ENCODE data around the gene HABP2. TPM values are rescaled to one million over a fixed set of nuclear protein-coding genes. Genes with fewer than 3 reads are reported as not detected.

HABP2 gene
- polyA plus RNA-seq, 1 of the 3 experiments (the other 2 are of a cell fraction): not detected

GRCh38 chr10:113530476-113530875 is 22.4 kb upstream of the HABP2 start:
- 86% methylated on average over 12 of the region's 13 CpGs for WGBS (ENCODE audit: low lambda C conversion rate)
- TF ChIP-seq NFIC (IDR thresholded peaks at IDR 0.05; ENCODE audit: borderline replicate concordance) (no peak), FOXJ3 (CRISPR knock-in tag; IDR thresholded peaks at IDR 0.05) (no peak), RFX5 (IDR thresholded peaks at IDR 0.05; ENCODE audit: low read length) (no peak), USF1 (IDR thresholded peaks at IDR 0.05; ENCODE audit: borderline replicate concordance, low read depth) (no peak), GATA2 (CRISPR knock-in tag; IDR thresholded peaks at IDR 0.05) (no peak), SIN3A (IDR thresholded peaks at IDR 0.05; ENCODE audit: borderline replicate concordance, low read depth, low read length) (no peak), YY1 (IDR thresholded peaks at IDR 0.05; ENCODE audit: low read depth) (no peak), NRF1 (IDR thresholded peaks at IDR 0.05; ENCODE audit: low read depth, low read length) (no peak), SMC3 (IDR thresholded peaks at IDR 0.05; ENCODE audit: low read depth, low read length) (no peak), FOSL2 (IDR thresholded peaks at IDR 0.05; ENCODE audit: borderline replicate concordance, low read depth) (no peak), EP300 (IDR thresholded peaks at IDR 0.05; ENCODE audit: borderline replicate concordance in 1 of 2, low read depth in 1 of 2, low read length in 1 of 2) (no peak), TAF1 (IDR thresholded peaks at IDR 0.05; ENCODE audit: borderline replicate concordance, low read depth, low read length) (no peak)
- H3K9me3 ChIP-seq: no peaks in the 10 kb centered on the region
- no peaks in the 10 kb centered on the region for H3F3A ChIP-seq (replicated peaks; ENCODE audit: insufficient read depth)
- no peak overlapping the region for H3K4me3 ChIP-seq (ENCODE audit: low read depth in 2 of 2, low read length in 1 of 2)
- H3K27ac ChIP-seq (ENCODE audit: low read depth in 2 of 2, low read length in 1 of 2): no peak overlapping the region
- no peak for DNase-seq
- ChIA-PET CTCF (interaction anchor here (2.6 kb wide), 1 partner anchor 9 kb away, joined by 15 read pairs; no protein-coding TSS in a partner anchor), POLR2A (no interaction called here)
- no peak overlapping the region for H3K9ac ChIP-seq
- H3K4me2 ChIP-seq: no peak overlapping the region
- no peaks in the 10 kb centered on the region for H3K9me2 ChIP-seq
- no peaks in the 10 kb centered on the region for H3K27me3 ChIP-seq (ENCODE audit: insufficient read depth)
- no peaks in the 10 kb centered on the region for H3K36me3 ChIP-seq (replicated peaks in 1 of 2; ENCODE audit: control insufficient read depth in 1 of 2, insufficient read depth in 2 of 2, low read length in 1 of 2)
- peaks cover 0 to 13% of the 10 kb centered on the region in 2 experiments; a peak in 2 of 4 replicates for H3K4me1 ChIP-seq (ENCODE audit: control insufficient read depth in 1 of 2, insufficient read depth in 2 of 2, low read depth in 1 of 2, low read length in 1 of 2)
- H3K79me2 ChIP-seq (ENCODE audit: insufficient read depth): no peaks in the 10 kb centered on the region
- H2AFZ ChIP-seq (ENCODE audit: low read depth): no peak overlapping the region
- H4K20me1 ChIP-seq (ENCODE audit: insufficient read depth): no peaks in the 10 kb centered on the region

GRCh38 chr10:113532724-113533123 is 20.1 kb upstream of the HABP2 start:
- Histone ChIP-seq H3K27ac (ENCODE audit: low read depth in 2 of 2, low read length in 1 of 2) (no peak overlapping the region), H2AFZ (ENCODE audit: low read depth) (no peak overlapping the region), H3K9ac (no peak overlapping the region), H3F3A (replicated peaks; ENCODE audit: insufficient read depth) (no peaks in the 10 kb centered on the region), H3K4me3 (ENCODE audit: low read depth in 2 of 2, low read length in 1 of 2) (no peak overlapping the region), H4K20me1 (ENCODE audit: insufficient read depth) (no peaks in the 10 kb centered on the region), H3K27me3 (ENCODE audit: insufficient read depth) (no peaks in the 10 kb centered on the region), H3K4me2 (no peak overlapping the region), H3K36me3 (replicated peaks in 1 of 2; ENCODE audit: control insufficient read depth in 1 of 2, insufficient read depth in 2 of 2, low read length in 1 of 2) (no peaks in the 10 kb centered on the region), H3K4me1 (ENCODE audit: control insufficient read depth in 1 of 2, insufficient read depth in 2 of 2, low read depth in 1 of 2, low read length in 1 of 2) (peaks cover 0 to 1% of the 10 kb centered on the region in 2 experiments; a peak in 1 of 4 replicates), H3K9me2 (no peaks in the 10 kb centered on the region), H3K79me2 (ENCODE audit: insufficient read depth) (no peaks in the 10 kb centered on the region), H3K9me3 (no peaks in the 10 kb centered on the region)
- ChIA-PET CTCF (interaction anchor here (0.6 to 2.1 kb wide), 3 partner anchors 11 to 339 kb away, joined by 3 to 15 read pairs (median 3); no protein-coding TSS in a partner anchor), POLR2A (no interaction called here)
- no peak for DNase-seq
- WGBS (ENCODE audit: low lambda C conversion rate): 93% methylated on average over 3 of the region's 3 CpGs
- TF ChIP-seq REST (IDR thresholded peaks at IDR 0.05; ENCODE audit: low read depth, low read length) (no peak), YY1 (IDR thresholded peaks at IDR 0.05; ENCODE audit: low read depth) (no peak), RCOR1 (IDR thresholded peaks at IDR 0.05; ENCODE audit: low read length) (no peak), GATA2 (CRISPR knock-in tag; IDR thresholded peaks at IDR 0.05) (no peak), CHD2 (IDR thresholded peaks at IDR 0.05; ENCODE audit: low read length, partially characterized antibody) (no peak), POLR2AphosphoS5 (IDR thresholded peaks at IDR 0.05; ENCODE audit: low read depth, low read length) (no peak), EP300 (IDR thresholded peaks at IDR 0.05; ENCODE audit: borderline replicate concordance in 1 of 2, low read depth in 1 of 2, low read length in 1 of 2) (no peak), FOXJ3 (CRISPR knock-in tag; IDR thresholded peaks at IDR 0.05) (no peak), TEAD4 (IDR thresholded peaks at IDR 0.05; ENCODE audit: borderline replicate concordance, insufficient read depth) (no peak), USF1 (IDR thresholded peaks at IDR 0.05; ENCODE audit: borderline replicate concordance, low read depth) (no peak), FOXM1 (IDR thresholded peaks at IDR 0.05; ENCODE audit: low read depth) (no peak)

Data from SK-N-SH (cell line).